Stimulated activated CD8-positive, alpha-beta memory T cell treated with anti-CD3 and anti-CD28 coated beads, Interleukin-7, amount 100 ng/mL, for 24 hours (primary cell): ENCODE results near the gene RAB40AL.

ENCODE experiments used
- DNase-seq: peaks from one replicate; pipeline ENCODE4 v3.0.0-alpha.2; 2020; ENCODE audit warnings: low read depth

Gene RAB40AL

DNA sequence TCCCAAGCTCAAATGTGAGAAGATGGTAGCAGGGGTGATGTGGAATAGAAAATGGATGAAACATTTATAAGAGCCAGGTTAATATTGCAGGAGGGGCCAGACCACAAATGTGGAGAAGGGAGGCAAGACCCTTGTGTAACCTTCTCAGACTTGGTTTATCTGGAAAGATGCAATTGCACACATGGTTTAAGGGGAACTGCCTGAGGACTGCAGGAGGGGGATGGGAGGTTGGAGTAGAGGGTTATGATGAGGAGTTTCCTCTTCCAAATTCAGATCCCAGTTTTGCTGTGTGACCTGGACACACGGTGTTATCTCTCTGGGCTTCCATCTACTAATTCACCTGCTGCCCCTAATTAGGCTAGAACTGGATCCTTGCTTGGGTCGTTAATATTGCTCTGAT is 46.1 kb downstream of the RAB40AL start:
- no peak for DNase-seq

DNA sequence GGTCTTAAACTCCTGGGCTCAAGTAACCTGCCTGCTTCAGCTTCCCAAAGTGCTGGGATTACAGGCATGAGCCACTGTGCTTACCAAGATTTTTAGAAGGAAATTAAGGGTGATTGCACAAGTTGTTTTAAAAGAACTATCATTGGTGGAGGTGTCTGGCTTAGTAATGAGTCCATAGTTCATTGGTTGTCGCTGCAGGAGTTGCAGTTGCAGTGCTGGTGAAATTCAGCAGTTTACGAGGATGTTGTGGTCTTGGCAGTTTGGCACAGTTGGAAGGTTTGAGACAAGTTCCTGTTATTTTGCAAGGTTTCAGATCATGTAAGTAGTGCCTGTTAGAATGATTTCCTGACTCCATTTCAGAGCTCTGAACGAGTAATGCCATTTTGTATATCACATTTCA is 48.1 kb downstream of the RAB40AL start:
- DNase-seq, result no peak
